ENCODE measurements around the gene PYGL.

PYGL gene

DNA sequence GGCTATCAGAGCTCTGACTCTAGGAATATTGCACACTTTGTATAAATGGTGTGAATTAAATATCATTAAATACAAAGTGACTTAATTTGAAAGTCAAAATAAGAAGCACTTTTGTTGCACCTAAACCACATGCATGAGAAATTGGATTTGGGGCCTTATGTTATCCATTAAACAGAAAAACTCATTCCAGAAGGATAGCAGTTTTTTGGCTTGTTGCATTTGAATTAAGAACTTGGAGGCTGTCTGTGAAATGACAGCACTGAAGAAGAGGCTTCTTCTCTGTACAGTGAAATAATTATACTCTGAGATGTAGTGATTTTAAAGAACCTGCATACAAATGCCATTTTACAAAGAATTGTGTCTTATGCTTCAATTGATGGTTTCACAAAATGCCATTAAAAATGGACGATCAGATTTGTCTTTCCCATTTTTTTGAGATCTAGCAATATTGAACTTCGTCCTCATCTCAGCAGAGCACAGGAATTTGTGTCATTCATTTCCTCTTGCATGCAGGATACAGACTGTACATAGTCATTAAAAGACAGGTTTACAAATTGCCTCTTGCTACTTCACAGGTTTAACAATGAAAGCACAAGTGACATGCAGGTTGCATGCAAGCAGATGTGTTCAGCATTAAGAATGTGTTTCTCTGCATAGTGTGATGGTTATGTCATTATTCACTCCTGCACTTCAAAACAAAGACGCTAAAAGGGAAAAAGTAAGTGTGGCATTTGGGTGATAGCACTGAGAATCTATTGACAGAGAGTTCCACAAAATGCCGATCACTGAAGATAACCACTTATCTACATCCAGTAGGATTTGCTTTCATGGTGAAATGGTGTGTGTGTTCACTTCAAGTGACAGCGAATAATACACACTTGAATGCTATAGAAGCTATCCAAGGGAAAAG lies 35.9 kb upstream of the PYGL start:
- Histone ChIP-seq H3K4me3 (no peak overlapping the region), H3K27me3 (no peaks in the 10 kb centered on the region), H3K27ac (no peak overlapping the region), H3K9me3 (no peaks in the 10 kb centered on the region), H3K4me1 (no peaks in the 10 kb centered on the region), H3K36me3 (no peaks in the 10 kb centered on the region)
- no peak for DNase-seq
- intact Hi-C loops (cut with DNase I; ENCODE audit: low total_unique reads) = no loop called here
- TF ChIP-seq, protein P1, sequence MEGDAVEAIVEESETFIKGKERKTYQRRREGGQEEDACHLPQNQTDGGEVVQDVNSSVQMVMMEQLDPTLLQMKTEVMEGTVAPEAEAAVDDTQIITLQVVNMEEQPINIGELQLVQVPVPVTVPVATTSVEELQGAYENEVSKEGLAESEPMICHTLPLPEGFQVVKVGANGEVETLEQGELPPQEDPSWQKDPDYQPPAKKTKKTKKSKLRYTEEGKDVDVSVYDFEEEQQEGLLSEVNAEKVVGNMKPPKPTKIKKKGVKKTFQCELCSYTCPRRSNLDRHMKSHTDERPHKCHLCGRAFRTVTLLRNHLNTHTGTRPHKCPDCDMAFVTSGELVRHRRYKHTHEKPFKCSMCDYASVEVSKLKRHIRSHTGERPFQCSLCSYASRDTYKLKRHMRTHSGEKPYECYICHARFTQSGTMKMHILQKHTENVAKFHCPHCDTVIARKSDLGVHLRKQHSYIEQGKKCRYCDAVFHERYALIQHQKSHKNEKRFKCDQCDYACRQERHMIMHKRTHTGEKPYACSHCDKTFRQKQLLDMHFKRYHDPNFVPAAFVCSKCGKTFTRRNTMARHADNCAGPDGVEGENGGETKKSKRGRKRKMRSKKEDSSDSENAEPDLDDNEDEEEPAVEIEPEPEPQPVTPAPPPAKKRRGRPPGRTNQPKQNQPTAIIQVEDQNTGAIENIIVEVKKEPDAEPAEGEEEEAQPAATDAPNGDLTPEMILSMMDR (IDR thresholded peaks at IDR 0.05) = no peak

DNA sequence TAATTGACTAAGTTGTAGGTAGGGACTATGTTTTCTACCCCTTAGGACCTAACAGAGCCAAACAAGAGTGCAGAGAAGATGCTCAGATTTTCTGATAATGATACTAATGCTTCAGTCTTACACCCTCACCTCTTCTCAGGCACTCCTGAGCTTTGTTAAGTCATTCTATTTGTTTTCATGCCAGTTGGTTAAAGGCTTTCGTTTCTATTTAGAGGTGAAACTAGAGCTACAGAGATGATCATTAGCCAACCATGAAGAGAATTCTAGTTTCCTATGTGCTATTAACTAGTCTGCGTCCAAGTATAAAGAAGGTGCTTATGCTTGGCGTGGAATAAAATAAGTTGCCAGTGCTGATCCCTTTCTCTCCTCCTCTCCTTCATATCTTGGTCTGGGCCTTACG lies 34.6 kb upstream of the PYGL start:
- no peak for DNase-seq
- TF ChIP-seq, protein P1 (IDR thresholded peaks at IDR 0.05) = no peak
- H3K4me3 ChIP-seq = no peak overlapping the region
- no peaks in the 10 kb centered on the region for H3K36me3 ChIP-seq
- H3K27me3 ChIP-seq = no peaks in the 10 kb centered on the region
- intact Hi-C loops (cut with DNase I; ENCODE audit: low total_unique reads) = no loop called here
- H3K4me1 ChIP-seq = no peaks in the 10 kb centered on the region
- H3K27ac ChIP-seq = no peak overlapping the region
- H3K9me3 ChIP-seq = no peaks in the 10 kb centered on the region

DNA sequence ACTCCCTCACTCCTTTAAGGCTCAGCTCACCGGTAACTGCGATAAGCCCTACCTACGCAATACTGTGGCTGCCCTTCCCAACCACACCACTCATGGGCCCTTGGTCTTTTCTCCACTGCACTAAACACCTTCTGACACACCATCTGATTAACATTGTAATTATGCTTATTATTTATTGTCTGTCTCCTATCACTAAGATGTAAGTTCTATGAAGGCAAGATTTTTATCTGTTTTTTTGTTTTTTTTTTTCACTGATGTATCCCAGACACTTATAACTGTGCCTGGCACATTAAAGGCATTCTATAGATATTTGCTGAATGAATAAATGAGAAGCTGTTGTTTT lies 34.2 kb upstream of the PYGL start:
- DNase-seq = no peak
- no peak overlapping the region for H3K4me3 ChIP-seq
- H3K36me3 ChIP-seq = no peaks in the 10 kb centered on the region
- H3K27ac ChIP-seq = no peak overlapping the region
- H3K9me3 ChIP-seq = no peaks in the 10 kb centered on the region
- no peaks in the 10 kb centered on the region for H3K27me3 ChIP-seq
- TF ChIP-seq, protein P1 (IDR thresholded peaks at IDR 0.05) = no peak
- intact Hi-C loops (cut with DNase I; ENCODE audit: low total_unique reads) = no loop called here
- no peaks in the 10 kb centered on the region for H3K4me1 ChIP-seq

DNA sequence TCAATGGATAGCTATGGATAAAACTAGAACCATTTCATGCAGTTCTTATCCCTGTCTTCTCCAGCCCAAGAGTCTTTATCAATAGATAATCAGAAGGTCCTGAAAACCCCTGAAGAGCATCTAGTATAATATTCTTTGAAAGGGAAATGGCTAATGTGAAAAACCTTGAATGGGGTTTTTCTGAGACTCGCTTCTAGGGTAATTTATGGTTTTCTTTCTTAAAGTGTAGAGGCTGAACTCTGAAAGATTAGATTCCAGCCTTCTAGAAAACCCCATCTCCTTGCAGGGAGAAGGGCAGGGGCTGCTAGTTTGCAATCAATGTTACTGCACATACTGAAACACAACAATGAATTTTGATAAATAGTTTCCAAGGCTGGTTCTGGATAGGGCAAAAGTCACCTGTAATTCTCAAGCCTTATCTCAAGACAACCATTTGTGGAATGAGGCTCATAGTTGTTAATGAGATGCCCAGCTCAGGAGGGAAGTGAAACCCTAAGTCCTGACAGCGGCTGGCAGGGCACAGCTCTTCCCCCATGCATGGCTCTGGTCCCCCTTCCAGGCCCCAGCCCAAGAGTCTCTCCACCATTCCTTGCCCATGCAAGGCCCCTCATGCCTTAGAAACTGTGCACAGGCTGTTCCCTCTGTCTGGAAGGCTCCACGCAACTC lies 33.7 kb upstream of the PYGL start:
- H3K27ac ChIP-seq = no peak overlapping the region
- H3K4me3 ChIP-seq = no peak overlapping the region
- TF ChIP-seq, protein P1 (IDR thresholded peaks at IDR 0.05) = no peak
- no peaks in the 10 kb centered on the region for H3K36me3 ChIP-seq
- no peaks in the 10 kb centered on the region for H3K4me1 ChIP-seq
- no peaks in the 10 kb centered on the region for H3K9me3 ChIP-seq
- H3K27me3 ChIP-seq = no peaks in the 10 kb centered on the region
- DNase-seq = no peak
- intact Hi-C loops (cut with DNase I; ENCODE audit: low total_unique reads) = no loop called here

DNA sequence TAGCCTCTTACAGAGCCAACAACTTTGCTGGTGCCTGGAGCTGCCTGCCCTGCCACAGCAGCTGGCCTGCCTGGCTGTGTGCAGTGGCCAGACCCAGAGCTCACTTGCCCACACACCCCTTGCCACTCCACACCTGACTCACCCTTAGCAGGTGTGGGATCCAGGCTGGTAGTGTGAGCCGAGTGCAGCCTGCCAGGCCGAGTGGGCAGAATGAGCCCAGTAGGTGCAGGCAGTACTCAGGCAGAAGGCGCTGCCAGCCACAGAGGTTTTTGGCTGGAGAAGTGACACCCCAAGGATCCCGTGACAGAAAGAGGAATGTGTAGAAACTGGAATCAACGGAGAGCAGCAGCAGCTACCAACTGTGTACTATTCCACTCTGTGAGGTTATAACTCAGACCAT lies 29.8 kb upstream of the PYGL start:
- Histone ChIP-seq H3K4me1 (no peaks in the 10 kb centered on the region), H3K9me3 (no peaks in the 10 kb centered on the region), H3K36me3 (no peaks in the 10 kb centered on the region), H3K27me3 (no peaks in the 10 kb centered on the region), H3K4me3 (no peak overlapping the region), H3K27ac (no peak overlapping the region)
- DNase-seq = no peak
- TF ChIP-seq, protein P1 (IDR thresholded peaks at IDR 0.05) = no peak
- intact Hi-C loops (cut with DNase I; ENCODE audit: low total_unique reads) = no loop called here

Measured in tibial artery (tissue), 4 donors.